ENCODE measurements around the gene NXF2B. TPM values are rescaled to one million over a fixed set of nuclear protein-coding genes. Genes with fewer than 3 reads are reported as not detected.

The NXF2B gene, protein sequence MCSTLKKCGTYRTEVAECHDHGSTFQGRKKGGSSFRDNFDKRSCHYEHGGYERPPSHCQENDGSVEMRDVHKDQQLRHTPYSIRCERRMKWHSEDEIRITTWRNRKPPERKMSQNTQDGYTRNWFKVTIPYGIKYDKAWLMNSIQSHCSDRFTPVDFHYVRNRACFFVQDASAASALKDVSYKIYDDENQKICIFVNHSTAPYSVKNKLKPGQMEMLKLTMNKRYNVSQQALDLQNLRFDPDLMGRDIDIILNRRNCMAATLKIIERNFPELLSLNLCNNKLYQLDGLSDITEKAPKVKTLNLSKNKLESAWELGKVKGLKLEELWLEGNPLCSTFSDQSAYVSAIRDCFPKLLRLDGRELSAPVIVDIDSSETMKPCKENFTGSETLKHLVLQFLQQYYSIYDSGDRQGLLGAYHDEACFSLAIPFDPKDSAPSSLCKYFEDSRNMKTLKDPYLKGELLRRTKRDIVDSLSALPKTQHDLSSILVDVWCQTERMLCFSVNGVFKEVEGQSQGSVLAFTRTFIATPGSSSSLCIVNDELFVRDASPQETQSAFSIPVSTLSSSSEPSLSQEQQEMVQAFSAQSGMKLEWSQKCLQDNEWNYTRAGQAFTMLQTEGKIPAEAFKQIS
- not detected in 2 replicates for total RNA-seq

DNA sequence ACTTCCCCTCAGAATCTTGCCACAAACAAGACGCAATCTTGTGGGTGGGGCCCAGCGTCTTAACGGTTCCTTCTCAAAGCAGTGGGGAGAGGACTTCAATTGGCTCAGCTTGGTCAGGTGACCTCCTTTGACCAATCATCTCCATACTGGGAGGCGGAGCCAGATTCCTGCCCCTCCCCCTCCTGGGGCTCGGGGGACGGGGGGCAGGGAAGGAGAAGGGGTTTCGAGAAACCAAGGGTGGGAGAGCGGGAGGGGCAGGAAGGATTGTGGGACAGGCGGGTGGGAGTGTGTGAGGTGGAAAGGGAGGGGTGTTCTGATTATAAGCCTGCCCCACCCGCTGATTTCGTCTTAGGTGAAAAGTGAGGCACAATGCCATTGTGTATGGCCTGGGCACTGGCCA lies at the start of gene NXF2B:
TSS of gene NXF2B (minus strand) at position 101 of the 400 bp plus-strand sequence. CDS start 59,972 bp downstream, outside the sequence.

DNA sequence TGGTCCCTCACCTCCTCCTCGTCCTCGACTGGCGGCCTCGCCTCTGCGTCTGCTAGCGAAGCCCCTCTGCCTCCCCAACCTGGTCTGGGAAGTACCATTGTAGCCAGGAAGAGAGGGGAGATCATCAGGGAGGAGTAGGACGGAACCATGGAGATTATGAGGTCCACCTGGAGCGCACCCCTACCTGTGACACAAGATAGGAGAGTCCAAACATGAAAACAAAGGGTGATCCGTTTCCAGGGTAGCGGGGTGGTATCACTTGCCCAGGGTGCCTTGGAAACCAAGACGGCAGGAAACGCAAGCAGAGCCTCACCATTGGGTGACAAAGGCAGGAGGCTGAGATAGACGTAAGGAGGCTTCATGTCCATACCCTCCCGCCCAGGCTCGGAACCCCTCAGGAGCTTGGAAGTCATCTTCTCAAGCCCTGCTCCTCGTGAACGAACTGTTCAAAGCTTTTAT lies 32.0 kb upstream of the NXF2B start, which contains the start of gene TCP11X2:
TSS of gene TCP11X2 (minus strand) at position 51 of the 459 bp plus-strand sequence.

Other genes with a start within 250 kb of the NXF2B start
- not detected in 2 replicates for gene TCP11X1, start 224.7 kb downstream of the NXF2B start, total RNA-seq
- not detected in 2 replicates for gene NXF2, start 192.8 kb downstream of the NXF2B start, total RNA-seq
- 0.16 TPM in 1 of 2 replicates, not detected in the other for gene TCP11X2, start 31.8 kb upstream of the NXF2B start, total RNA-seq
- 0.32 and 1.3 TPM in 2 replicates for gene TMSB15A, start 76.7 kb upstream of the NXF2B start, total RNA-seq
- 10.8 and 18.8 TPM in 2 replicates for gene ARMCX5, start 159.5 kb upstream of the NXF2B start, total RNA-seq
- 3.4 and 4.4 TPM in 2 replicates for gene GPRASP1, start 211.5 kb upstream of the NXF2B start, total RNA-seq

All from hair follicle dermal papilla cell (primary cell).